ENCODE measurements around the gene PNPLA4. TPM values are rescaled to one million over a fixed set of nuclear protein-coding genes. Genes with fewer than 3 reads are reported as not detected.

Gene PNPLA4
- total RNA-seq, 1 donor from 2014 or later: 11.4 TPM

DNA sequence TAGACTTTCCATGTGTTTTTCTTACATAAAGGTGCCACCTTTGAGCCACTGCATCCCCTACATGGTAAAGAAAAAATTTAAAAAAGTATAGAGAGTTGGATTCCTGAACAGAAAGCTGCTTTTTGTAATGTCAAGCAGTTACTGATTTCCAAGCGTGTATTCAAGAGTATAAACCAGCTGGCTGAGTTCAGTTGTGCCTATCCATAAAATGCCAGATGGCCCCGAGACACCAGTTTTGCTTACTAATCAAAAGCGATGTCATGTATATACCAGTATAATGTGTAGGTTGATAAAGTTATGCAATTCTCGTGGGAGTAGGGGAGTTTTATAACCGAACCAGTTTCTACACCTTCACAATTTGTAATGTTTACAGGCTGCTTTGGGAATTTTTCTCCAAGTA lies 26.2 kb upstream of the PNPLA4 start:
- no peak for DNase-seq
- no peak for ATAC-seq
- Histone ChIP-seq H3K27me3 (ENCODE audit: low read depth) (no peaks in the 10 kb centered on the region), H3K9me3 (no peaks in the 10 kb centered on the region), H3K36me3 (no peaks in the 10 kb centered on the region), H3K27ac (no peak overlapping the region), H3K4me1 (no peaks in the 10 kb centered on the region), H3K4me3 (no peak overlapping the region)
- intact Hi-C loops (cut with DNase I): no loop called here
- TF ChIP-seq, protein P1, sequence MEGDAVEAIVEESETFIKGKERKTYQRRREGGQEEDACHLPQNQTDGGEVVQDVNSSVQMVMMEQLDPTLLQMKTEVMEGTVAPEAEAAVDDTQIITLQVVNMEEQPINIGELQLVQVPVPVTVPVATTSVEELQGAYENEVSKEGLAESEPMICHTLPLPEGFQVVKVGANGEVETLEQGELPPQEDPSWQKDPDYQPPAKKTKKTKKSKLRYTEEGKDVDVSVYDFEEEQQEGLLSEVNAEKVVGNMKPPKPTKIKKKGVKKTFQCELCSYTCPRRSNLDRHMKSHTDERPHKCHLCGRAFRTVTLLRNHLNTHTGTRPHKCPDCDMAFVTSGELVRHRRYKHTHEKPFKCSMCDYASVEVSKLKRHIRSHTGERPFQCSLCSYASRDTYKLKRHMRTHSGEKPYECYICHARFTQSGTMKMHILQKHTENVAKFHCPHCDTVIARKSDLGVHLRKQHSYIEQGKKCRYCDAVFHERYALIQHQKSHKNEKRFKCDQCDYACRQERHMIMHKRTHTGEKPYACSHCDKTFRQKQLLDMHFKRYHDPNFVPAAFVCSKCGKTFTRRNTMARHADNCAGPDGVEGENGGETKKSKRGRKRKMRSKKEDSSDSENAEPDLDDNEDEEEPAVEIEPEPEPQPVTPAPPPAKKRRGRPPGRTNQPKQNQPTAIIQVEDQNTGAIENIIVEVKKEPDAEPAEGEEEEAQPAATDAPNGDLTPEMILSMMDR (IDR thresholded peaks at IDR 0.05): no peak

DNA sequence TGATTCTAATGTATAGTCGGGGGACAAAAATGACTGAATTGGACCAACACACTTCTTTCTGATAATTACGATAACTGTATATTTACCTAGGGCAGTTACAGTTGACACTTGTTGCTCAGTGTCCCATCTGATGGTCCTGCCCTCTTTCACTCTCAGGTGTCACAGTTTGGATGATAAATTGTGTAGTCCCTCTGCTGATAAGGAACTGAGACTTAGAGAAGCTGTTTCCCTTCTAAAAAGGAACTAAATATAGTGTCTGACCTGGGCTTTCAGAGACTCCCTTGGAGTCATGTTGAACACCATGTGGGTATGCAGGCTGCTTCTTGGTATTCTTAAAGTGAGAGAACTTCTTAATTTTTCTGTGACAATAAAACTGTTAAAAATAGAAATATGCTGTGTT lies 23.7 kb upstream of the PNPLA4 start:
- Histone ChIP-seq H3K4me3 (no peak overlapping the region), H3K36me3 (no peaks in the 10 kb centered on the region), H3K27ac (no peak overlapping the region), H3K9me3 (no peaks in the 10 kb centered on the region), H3K4me1 (no peaks in the 10 kb centered on the region), H3K27me3 (ENCODE audit: low read depth) (no peaks in the 10 kb centered on the region)
- ATAC-seq (no peak), DNase-seq (no peak)
- intact Hi-C loops (cut with DNase I): no loop called here
- TF ChIP-seq, protein P1 (IDR thresholded peaks at IDR 0.05): no peak

DNA sequence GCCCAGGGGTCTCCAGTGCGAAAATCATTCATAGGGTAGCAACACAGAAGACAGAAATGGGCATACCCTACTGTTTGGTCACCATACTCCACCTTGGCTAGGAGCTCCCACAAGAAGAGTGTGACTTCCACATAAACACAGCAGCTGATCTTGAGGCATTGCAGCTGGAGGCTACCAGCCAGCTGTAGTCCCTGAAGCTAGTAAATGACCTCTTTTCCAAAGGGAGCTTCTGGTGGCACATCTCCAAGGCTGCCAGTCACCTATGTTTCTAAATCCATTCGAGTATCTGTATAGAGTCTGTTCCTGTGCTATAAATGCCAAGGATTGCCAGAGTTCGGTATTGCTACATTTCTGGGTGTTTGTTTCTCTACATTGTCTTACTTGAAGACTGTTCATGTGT lies 21.3 kb upstream of the PNPLA4 start:
- intact Hi-C loops (cut with DNase I): no loop called here
- Histone ChIP-seq H3K27ac (no peak overlapping the region), H3K36me3 (no peaks in the 10 kb centered on the region), H3K4me3 (no peak overlapping the region), H3K9me3 (no peaks in the 10 kb centered on the region), H3K27me3 (ENCODE audit: low read depth) (no peaks in the 10 kb centered on the region), H3K4me1 (no peaks in the 10 kb centered on the region)
- ATAC-seq: no peak
- no peak for DNase-seq
- TF ChIP-seq, protein P1 (IDR thresholded peaks at IDR 0.05): no peak

DNA sequence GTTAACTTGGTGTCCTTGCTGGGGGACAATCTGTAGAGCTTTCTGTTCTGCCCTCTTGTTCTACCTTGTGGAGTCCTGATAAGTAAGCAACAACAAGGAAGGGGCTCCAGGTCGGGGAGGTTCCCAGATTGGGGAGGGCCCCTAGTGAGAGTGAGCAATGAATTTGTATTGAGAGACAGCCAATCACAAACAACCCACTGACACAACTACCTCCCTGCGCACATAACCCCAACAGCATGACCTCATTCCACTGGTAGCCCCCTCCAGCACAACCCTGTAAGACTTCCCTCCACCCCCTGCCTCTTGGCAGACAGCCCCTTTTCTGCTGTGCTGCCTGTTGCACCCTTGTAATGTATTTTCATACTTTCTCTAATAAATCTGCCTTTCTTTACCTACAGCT lies 19.7 kb upstream of the PNPLA4 start:
- no peak for DNase-seq
- intact Hi-C loops (cut with DNase I): no loop called here
- H3K4me3 ChIP-seq: no peak overlapping the region
- no peaks in the 10 kb centered on the region for H3K27me3 ChIP-seq (ENCODE audit: low read depth)
- H3K36me3 ChIP-seq: no peaks in the 10 kb centered on the region
- no peak for ATAC-seq
- H3K27ac ChIP-seq: no peak overlapping the region
- no peaks in the 10 kb centered on the region for H3K4me1 ChIP-seq
- TF ChIP-seq, protein P1 (IDR thresholded peaks at IDR 0.05): no peak
- H3K9me3 ChIP-seq: no peaks in the 10 kb centered on the region

DNA sequence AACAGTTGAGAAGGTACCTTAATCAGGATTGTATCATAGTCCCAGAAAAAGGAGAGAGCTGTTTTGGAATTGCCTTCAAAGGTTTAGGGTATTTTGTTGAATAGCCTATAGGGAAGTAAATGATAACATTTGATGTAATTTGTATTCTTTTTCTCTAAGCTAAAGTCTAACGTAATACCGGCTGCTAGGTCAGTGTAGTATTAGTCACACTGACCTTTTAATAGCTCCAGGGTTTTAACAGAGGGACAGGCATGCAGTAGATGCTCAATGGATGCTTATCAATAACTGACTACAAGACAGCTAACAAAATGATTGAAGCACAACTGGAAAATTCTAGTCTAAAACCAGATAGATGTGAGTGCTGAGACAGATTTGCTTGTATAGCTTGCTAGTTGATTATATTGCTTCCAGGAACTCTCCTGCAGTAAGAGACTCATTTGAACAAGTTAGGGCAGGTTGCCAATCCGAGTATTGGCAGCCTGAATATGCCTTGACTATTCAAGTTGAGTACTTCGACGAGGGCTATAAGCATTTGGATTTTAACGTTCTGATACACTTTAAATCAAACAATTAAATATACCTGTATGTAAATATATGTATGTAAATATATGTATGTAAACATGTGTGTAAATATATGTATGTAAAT lies 16.5 kb upstream of the PNPLA4 start:
- Histone ChIP-seq H3K27me3 (ENCODE audit: low read depth) (no peaks in the 10 kb centered on the region), H3K4me1 (no peaks in the 10 kb centered on the region), H3K9me3 (no peaks in the 10 kb centered on the region), H3K36me3 (no peaks in the 10 kb centered on the region), H3K27ac (no peak overlapping the region), H3K4me3 (no peak overlapping the region)
- ATAC-seq (no peak), DNase-seq (no peak)
- intact Hi-C loops (cut with DNase I): no loop called here
- TF ChIP-seq, protein P1 (IDR thresholded peaks at IDR 0.05): no peak

All from lower lobe of right lung (tissue), 2 donors.